OCI-LY1 (cell line): ENCODE results near the gene CSGALNACT2.
"Not testable (repeated sequence)": the region's sequence is repeated elsewhere in the genome, so short reads cannot be mapped to it uniquely, and the experiment has no call there.

ENCODE experiments used
- H2AFZ ChIP-seq: fragments of 200-600 bp; sonication (generic), shearing (Covaris generic); 2 replicates; pipeline ENCODE4 v1.6.0; 2014; ENCODE audit warnings: antibody characterized with exemption, mild to moderate bottlenecking, low read length
- H3F3A ChIP-seq: fragments of 200-600 bp; sonication (generic), shearing (Covaris generic); 2 replicates; pipeline ENCODE4 v1.6.0; 2014; ENCODE audit warnings: mild to moderate bottlenecking, antibody characterized with exemption, low read length, moderate library complexity; ENCODE audit not compliant: insufficient read depth
- H3K27ac ChIP-seq: fragments of 200-600 bp; sonication (generic); 2 replicates; pipeline ENCODE4 v1.5.1; 2014; ENCODE audit warnings: low read length, mixed run types, mild to moderate bottlenecking, low read depth; ENCODE audit not compliant: poor library complexity, severe bottlenecking
- H3K27me3 ChIP-seq: fragments of 200-600 bp; sonication (generic); 2 replicates; pipeline ENCODE4 v1.6.0; 2014; ENCODE audit warnings: antibody characterized with exemption, mild to moderate bottlenecking, low read length, moderate library complexity; ENCODE audit not compliant: insufficient read depth
- H3K36me3 ChIP-seq: fragments of 200-600 bp; sonication (generic); 2 replicates; pipeline ENCODE4 v1.6.1; 2014; ENCODE audit warnings: mild to moderate bottlenecking, antibody characterized with exemption, low read length, moderate library complexity, mixed read lengths; ENCODE audit not compliant: insufficient read depth
- H3K4me1 ChIP-seq: fragments of 200-600 bp; sonication (generic); 2 replicates; pipeline ENCODE4 v1.5.1; 2014; ENCODE audit warnings: mild to moderate bottlenecking, low read length, moderate library complexity; ENCODE audit not compliant: insufficient read depth, severe bottlenecking
- H3K4me2 ChIP-seq: fragments of 200-600 bp; sonication (generic), shearing (Covaris generic); 2 replicates; pipeline ENCODE4 v1.6.1; 2014; ENCODE audit warnings: low read length
- H3K4me3 ChIP-seq: fragments of 200-600 bp; sonication (generic); 2 replicates; pipeline ENCODE4 v1.5.1; 2014; ENCODE audit warnings: low read length, low read depth, mild to moderate bottlenecking, mixed read lengths; ENCODE audit not compliant: poor library complexity, severe bottlenecking
- H3K79me2 ChIP-seq: fragments of 200-600 bp; shearing (Covaris generic); 2 replicates; pipeline ENCODE4 v1.6.1; 2016; ENCODE audit warnings: mixed run types, low read length, mixed read lengths; ENCODE audit not compliant: insufficient read depth
- H3K9ac ChIP-seq: fragments of 200-600 bp; sonication (generic), shearing (Covaris generic); 2 replicates; pipeline ENCODE4 v1.6.1; 2014; ENCODE audit warnings: mild to moderate bottlenecking, low read length, mixed read lengths
- H3K9me2 ChIP-seq: fragments of 200-600 bp; sonication (generic), shearing (Covaris generic); 2 replicates; pipeline ENCODE4 v1.6.1; 2014; ENCODE audit warnings: low read depth, mild to moderate bottlenecking, low read length, mixed read lengths
- H3K9me3 ChIP-seq: fragments of 200-600 bp; shearing (Covaris generic); 2 replicates; pipeline ENCODE4 v1.6.1; 2014; ENCODE audit warnings: low read length, mixed read lengths
- H4K20me1 ChIP-seq: fragments of 200-600 bp; sonication (generic), shearing (Covaris generic); 2 replicates; pipeline ENCODE4 v1.6.0; 2016; ENCODE audit warnings: mild to moderate bottlenecking, low read length; ENCODE audit not compliant: insufficient read depth
- CTCF ChIP-seq: fragments of 200-600 bp; sonication (generic), shearing (Covaris generic); IDR thresholded peaks from 2 replicates; pipeline ENCODE4 v1.5.1; 2017; ENCODE audit warnings: mild to moderate bottlenecking, antibody characterized with exemption, low read length, moderate library complexity, mixed read lengths
- EZH2 ChIP-seq: fragments of 200-600 bp; sonication (generic), shearing (Covaris generic); IDR thresholded peaks from 2 replicates; pipeline ENCODE4 v1.8.0; 2017; ENCODE audit warnings: borderline replicate concordance, mixed run types, mild to moderate bottlenecking, antibody characterized with exemption, low read length, moderate library complexity, mixed read lengths

Gene CSGALNACT2

GRCh38 chr10:43219848-43220247 lies 81.6 kb downstream of the CSGALNACT2 start:
- no peak overlapping the region for H3K4me2 ChIP-seq
- H3K79me2 ChIP-seq = no peaks in the 10 kb centered on the region
- no peak overlapping the region for H3K9ac ChIP-seq
- no peak overlapping the region for H3K4me3 ChIP-seq
- no peaks in the 10 kb centered on the region for H4K20me1 ChIP-seq
- H3F3A ChIP-seq = no peaks in the 10 kb centered on the region
- no peak overlapping the region for H3K27ac ChIP-seq
- TF ChIP-seq EZH2 (no peak), CTCF (no peak)
- no peaks in the 10 kb centered on the region for H3K9me3 ChIP-seq
- H3K9me2 ChIP-seq = no peaks in the 10 kb centered on the region
- H3K27me3 ChIP-seq = no peaks in the 10 kb centered on the region
- H3K36me3 ChIP-seq = no peaks in the 10 kb centered on the region
- H2AFZ ChIP-seq = no peak overlapping the region
- H3K4me1 ChIP-seq = no peaks in the 10 kb centered on the region

DNA sequence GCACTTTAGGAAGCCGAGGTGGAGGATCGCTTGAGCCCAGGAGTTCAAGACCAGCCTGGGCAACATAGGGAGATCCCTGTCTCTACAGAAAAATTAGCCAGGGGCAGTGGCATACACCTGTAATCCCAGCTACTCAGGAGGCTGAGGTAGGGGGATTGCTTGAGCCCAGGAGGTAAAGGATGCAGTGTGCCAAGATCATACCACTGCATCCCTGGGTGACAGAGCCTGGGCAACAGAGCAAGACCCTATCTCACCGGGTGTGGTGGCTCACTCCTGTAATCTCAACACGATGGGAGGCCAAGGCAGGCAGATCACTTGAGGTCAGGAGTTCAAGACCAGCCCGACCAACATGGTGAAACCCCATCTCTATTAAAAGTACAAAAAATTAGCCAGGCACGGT lies 82.0 kb downstream of the CSGALNACT2 start:
- not testable (repeated sequence) for H3K4me2 ChIP-seq, H4K20me1 ChIP-seq, H3K9ac ChIP-seq, H3K4me3 ChIP-seq, H3K79me2 ChIP-seq, H3K36me3 ChIP-seq, H3F3A ChIP-seq, H3K27me3 ChIP-seq, H3K9me2 ChIP-seq, H2AFZ ChIP-seq, H3K27ac ChIP-seq, H3K4me1 ChIP-seq, H3K9me3 ChIP-seq

DNA sequence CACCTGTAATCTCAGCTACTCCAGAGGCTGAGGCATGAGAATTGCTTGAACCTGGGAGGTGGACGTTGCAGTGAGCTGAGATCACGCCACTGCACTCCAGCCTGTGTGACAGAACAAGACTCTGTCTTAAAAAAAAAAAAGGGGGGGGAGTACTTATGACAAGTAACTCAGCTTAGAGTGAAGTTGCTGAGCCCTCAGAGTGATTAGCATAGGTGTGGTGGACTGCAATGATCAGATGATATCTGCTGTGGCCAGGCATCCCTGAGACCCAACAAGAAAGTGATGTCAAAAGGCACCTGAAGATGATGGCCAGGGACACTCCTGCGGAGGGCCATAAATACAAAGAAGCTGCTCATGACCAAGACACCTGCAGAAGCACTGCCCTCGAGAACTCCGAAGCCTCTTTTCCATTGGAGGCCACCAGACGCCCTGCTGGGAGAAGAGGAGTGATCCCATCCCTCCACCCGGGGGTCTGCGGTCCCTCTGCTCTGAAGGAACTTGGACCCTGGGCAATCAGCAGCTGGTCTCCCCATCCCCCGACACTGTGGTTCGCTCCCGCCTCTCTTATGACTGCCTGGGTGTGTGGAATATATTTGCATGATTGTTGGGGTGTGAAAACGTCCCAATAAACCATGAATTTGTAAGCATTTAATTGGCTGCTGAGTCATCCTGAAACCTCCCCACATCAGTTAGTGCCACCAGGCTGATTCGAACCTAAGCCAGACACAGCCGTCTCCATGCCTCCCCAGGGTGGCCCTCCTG lies 82.6 kb downstream of the CSGALNACT2 start:
- no peaks in the 10 kb centered on the region for H3F3A ChIP-seq
- H3K27me3 ChIP-seq = no peaks in the 10 kb centered on the region
- TF ChIP-seq EZH2 (no peak), CTCF (no peak)
- H3K9ac ChIP-seq = no peak overlapping the region
- H3K4me3 ChIP-seq = no peak overlapping the region
- H4K20me1 ChIP-seq = no peaks in the 10 kb centered on the region
- no peaks in the 10 kb centered on the region for H3K36me3 ChIP-seq
- no peaks in the 10 kb centered on the region for H3K9me2 ChIP-seq
- no peaks in the 10 kb centered on the region for H3K4me1 ChIP-seq
- no peaks in the 10 kb centered on the region for H3K79me2 ChIP-seq
- no peaks in the 10 kb centered on the region for H3K9me3 ChIP-seq
- no peak overlapping the region for H2AFZ ChIP-seq
- no peak overlapping the region for H3K27ac ChIP-seq
- H3K4me2 ChIP-seq = no peak overlapping the region
